Stimulated activated CD8-positive, alpha-beta memory T cell treated with anti-CD3 and anti-CD28 coated beads, Interleukin-7, amount 100 ng/mL, for 1 hour (primary cell): ENCODE results near the gene MUC5AC.

Experiments
- DNase-seq, 2 donors: peaks; one replicate each; pipeline ENCODE4 v3.0.0-alpha.2; 2020; ENCODE audit warnings: low read depth in 2 of 2

Gene MUC5AC

DNA sequence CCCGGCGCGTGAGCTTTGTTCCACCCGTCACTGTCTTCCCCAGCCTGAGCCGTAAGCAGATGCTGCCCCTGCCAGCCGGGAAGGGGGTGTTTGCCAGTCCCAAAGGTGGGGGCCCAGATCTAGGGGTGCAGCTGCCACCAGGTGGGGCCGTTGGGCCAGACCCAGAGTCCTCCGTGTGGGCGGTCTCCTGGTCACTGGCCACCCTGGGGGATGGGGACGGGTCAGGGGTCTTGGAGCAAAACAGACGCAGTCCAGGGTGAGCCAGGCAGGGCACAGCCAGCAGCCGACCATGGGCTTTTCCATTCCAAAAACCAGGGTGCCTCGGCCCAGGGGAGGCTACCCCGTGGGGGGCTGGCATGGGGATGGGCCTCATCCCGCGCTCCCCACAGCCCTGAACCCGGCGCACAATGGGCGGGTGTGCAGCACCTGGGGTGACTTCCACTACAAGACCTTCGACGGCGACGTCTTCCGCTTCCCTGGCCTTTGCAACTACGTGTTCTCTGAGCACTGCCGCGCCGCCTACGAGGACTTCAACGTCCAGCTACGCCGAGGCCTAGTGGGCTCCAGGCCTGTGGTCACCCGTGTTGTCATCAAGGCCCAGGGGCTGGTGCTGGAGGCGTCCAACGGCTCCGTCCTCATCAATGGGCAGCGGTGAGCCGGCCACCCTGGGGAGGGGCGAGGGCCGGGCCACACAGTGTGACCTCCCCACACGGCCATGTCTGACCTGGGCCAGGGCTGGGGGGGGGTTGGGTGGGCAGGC, 68.7 kb downstream of the MUC5AC start:
- DNase-seq = no peak

DNA sequence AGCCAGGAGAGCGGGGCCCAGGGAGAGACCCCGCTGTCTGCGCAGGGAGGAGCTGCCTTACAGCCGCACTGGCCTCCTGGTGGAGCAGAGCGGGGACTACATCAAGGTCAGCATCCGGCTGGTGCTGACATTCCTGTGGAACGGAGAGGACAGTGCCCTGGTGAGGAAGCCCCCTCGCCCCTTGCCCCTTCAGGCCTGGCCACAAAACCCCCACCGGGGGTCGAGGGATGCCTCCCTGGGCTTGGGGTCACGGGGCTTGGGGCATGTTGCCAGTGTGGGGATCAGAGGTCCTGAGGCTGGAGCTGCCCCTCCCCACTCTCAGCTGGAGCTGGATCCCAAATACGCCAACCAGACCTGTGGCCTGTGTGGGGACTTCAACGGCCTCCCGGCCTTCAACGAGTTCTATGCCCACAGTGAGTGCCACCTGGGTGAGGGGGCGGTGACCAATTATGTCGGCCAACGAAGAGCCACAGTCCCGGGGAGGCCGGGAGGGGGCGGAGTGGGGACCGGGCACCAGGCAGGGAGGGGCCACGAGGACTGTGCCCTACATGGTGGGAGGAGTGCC, 69.3 kb downstream of the MUC5AC start:
- DNase-seq = no peak

DNA sequence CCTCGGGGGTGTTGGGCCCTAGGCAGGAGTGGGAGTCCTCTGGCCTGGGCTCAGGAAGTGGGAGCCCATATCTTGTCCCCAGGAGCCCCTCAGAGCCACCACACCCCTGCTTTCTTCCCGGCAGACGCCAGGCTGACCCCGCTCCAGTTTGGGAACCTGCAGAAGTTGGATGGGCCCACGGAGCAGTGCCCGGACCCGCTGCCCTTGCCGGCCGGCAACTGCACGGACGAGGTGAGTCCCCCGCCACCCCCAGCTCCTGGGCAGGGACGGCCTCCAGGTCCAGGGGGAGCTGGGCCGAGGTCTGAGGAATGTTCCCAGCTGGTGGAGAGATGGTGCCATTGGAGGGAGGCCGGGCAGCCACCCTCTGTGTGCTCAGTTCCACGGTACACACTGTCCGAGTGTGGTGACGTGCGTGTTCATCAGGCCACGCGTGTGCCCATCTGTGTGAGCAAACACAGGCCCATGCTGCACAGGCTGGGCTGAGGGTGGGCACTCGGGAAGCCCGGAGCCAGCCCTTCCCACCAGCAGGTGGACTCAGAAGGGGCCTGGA, 69.9 kb downstream of the MUC5AC start:
- no peak for DNase-seq

DNA sequence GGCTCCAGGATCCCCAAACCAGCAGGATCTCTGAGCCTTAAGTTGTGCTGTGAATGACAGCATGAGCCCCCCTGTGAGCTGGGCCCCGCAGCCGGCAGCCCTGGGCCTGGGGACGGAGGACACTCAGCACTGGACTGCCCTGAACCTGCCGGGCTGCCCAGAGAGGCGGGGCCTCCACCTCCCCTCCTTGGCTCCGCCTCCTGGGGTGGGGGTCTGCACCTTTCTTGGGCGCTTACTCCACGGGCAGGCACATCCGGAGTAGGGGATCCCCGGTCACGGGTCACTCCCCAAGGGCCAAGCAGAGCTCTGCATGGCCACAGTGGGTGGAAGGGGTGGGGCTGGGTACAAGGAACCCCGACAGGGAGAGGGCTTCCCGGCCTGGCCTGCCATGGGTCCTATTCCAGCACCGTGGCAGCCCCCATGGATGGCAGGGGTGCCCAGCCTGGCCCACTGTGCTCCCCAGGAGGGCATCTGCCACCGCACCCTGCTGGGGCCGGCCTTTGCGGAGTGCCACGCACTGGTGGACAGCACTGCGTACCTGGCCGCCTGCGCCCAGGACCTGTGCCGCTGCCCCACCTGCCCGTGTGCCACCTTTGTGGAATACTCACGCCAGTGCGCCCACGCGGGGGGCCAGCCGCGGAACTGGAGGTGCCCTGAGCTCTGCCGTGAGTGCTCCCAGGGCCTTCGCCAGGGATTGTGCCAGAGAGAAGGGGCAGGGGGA, 70.5 kb downstream of the MUC5AC start:
- DNase-seq = no peak

DNA sequence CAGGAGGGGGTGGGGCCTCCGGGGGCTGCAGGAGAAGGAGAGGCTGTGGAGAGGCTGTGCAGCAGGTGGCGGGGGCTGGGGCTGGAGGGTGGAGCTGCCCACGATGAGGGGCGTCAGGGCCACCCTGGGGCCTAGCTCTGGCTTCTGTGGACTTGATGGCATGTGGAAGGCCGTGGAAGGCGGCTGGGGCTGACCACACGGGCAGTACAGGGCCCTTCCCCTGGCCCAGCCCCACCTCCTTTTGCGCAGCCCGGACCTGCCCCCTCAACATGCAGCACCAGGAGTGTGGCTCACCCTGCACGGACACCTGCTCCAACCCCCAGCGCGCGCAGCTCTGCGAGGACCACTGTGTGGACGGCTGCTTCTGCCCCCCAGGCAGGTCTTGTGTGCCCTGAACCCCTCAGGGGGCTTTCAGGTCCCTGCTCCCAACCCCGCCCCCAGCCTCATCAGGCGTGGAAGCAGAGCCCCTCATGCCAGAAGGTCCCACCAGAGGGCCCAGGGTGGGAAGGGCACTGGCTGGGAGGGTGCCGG, 71.2 kb downstream of the MUC5AC start:
- no peak for DNase-seq

GRCh38 chr11:1229471-1230120, 71.8 kb downstream of the MUC5AC start:
- DNase-seq = no peak

GRCh38 chr11:1230121-1230455, 72.3 kb downstream of the MUC5AC start:
- DNase-seq = no peak

DNA sequence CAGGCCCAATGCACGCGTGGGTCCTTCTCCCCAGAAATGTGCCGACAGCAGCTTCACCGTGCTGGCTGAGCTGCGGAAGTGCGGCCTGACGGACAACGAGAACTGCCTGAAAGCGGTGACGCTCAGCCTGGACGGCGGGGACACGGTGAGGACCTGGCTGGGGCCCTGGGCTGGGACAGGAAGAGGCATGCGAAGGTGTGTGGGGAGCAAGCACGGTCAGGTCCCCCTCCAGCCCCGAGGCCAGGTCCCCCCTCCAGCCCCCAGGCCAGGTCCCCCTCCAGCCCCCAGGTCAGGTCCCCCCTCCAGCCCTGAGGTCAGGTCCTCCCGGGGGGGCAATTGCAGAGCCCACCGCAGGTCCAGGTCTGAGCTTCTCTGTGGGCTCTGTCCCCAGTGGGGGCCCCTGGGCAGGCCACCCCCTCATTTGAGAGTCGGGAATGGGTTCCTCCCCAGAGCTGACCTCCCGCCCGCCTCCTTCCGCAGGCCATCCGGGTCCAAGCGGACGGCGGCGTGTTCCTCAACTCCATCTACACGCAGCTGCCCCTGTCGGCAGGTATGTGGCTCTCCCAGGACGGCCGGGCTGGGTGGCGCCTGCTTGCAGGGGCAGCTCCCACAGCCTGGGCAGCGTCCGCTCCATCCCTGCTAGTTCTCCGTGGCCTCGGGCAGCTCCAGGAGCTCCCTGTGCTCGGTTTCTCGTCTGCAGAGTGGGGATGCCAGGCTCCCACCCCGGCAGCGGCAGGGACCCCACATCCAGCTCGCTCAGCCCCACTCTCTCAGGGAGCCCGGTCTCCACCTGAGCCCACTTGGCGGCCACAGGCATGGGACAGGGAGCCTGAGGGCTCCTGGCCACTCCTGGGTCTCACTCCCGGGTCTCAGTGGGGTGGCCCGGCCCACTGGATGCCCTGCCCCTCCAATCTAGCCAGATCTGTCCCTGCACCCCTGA, 73.0 kb downstream of the MUC5AC start:
- DNase-seq = no peak

DNA sequence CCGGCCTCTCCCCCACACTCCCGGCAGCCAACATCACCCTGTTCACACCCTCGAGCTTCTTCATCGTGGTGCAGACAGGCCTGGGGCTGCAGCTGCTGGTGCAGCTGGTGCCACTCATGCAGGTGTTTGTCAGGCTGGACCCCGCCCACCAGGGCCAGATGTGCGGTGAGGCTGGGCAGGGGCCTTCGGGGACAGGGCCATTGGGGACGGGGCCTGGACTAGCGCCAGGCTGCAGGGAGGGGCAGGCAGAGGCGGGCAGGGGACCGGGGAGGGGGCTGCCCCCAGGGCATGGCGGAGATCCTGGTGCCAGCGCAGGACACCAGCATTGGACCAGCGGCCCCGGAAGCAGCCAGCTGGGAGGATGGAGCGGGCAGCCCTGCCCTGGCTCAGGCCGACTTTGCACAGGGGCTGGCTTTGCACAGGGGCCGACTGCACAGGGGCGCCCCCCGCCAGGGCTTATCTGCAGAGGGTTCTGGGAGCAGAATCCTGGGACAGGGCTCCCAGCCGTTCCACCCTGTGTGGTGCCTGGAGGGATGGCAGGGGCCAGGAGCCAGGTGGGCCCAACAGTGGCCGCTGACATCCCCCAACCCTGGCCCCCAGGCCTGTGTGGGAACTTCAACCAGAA, 73.8 kb downstream of the MUC5AC start:
- no peak for DNase-seq

DNA sequence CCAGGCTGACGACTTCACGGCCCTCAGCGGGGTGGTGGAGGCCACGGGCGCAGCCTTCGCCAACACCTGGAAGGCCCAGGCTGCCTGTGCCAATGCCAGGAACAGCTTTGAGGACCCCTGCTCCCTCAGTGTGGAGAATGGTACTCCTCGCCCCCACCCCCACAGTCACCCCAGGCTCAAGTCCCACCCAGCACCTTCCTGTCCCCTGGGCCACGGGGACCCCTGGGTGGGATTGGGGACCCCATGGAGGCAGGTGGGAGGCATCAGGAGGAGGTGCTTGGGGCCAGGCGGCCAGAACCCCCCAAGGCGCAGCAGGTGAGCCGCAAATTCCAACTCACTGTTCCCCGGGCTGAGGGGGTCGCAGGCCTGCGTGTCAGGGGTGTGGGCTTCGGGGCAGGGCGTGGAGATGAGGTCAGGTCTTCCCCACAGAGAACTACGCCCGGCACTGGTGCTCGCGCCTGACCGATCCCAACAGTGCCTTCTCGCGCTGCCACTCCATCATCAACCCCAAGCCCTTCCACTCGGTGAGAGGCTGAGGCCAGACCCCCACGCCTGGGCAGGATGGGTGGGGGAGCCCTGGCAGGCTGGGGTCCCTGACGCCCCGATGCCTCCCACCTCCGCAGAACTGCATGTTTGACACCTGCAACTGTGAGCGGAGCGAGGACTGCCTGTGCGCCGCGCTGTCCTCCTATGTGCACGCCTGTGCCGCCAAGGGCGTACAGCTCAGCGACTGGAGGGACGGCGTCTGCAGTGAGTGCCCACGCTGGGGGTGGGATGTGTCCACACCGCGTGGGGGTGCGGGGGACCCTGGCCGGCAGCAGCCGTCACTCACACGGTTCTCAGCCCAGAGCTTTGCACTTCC, 74.5 kb downstream of the MUC5AC start:
- no peak for DNase-seq

DNA sequence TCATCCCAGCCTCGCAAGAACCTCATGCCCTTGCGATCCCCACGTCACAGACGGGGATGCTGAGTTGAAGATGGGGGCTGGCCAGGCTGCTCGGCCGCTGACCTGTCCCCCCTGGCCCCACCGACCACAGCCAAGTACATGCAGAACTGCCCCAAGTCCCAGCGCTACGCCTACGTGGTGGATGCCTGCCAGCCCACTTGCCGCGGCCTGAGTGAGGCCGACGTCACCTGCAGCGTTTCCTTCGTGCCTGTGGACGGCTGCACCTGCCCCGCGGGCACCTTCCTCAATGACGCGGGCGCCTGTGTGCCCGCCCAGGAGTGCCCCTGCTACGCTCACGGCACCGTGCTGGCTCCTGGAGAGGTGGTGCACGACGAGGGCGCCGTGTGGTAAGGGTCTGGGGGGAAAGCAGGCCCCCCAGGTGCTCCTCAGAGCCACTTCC, 75.1 kb downstream of the MUC5AC start:
- DNase-seq = no peak

DNA sequence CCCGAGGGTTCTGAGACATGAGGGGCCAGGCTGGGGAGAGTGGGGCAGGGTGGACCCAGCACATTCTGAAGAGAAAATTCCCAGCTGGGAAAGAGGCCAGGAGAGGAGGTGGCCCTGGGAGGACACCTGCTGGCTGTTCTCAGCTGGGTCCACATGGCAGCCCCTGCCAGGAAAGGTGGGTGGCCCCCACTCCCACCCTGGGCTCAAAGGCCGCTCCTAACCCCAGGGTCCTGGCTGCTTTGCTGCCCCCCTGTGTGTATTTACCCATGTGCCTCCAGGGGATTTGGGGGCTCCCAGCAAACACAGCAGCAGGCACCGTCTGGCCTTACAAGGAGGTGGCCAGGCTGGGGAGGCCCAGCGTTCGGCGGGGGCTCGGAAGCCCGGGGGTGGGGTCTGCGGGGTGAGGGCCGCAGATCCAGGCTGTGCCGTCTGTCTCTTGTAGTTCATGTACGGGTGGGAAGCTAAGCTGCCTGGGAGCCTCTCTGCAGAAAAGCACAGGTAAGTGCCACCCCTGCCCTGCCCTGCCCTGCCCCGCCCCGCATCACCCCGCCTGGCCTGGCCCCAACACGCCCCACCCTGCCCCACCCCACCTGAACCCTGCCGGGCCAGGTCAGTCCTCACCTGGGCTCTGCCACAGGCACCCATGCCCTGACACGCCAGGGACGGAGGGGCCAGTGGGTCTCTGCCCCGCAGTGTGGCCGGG, 75.7 kb downstream of the MUC5AC start:
- DNase-seq = no peak

DNA sequence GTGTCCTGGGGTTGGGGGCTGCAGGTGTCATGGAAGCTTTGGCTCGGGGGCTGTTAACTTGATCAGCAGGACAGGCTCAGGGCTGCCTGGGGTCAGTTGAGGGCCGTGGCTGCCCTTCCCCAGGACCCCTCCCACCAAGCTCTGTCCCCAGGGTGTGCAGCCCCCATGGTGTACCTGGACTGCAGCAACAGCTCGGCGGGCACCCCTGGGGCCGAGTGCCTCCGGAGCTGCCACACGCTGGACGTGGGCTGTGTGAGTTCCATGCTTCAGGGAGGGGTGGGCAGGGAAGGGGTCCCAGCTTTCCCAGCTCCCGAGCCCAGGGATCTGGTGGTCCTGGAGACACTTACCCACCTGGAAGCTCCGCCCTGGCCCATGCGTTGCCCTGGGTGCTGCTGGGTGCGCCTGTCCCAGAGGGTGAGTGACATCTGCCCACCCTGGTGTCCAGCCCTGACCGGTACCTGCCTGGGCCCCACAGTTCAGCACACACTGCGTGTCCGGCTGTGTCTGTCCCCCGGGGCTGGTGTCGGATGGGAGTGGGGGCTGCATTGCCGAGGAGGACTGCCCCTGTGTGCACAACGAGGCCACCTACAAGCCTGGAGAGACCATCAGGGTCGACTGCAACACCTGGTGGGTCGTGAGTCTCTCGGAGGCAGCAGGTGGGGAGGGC, 76.4 kb downstream of the MUC5AC start:
- no peak for DNase-seq

DNA sequence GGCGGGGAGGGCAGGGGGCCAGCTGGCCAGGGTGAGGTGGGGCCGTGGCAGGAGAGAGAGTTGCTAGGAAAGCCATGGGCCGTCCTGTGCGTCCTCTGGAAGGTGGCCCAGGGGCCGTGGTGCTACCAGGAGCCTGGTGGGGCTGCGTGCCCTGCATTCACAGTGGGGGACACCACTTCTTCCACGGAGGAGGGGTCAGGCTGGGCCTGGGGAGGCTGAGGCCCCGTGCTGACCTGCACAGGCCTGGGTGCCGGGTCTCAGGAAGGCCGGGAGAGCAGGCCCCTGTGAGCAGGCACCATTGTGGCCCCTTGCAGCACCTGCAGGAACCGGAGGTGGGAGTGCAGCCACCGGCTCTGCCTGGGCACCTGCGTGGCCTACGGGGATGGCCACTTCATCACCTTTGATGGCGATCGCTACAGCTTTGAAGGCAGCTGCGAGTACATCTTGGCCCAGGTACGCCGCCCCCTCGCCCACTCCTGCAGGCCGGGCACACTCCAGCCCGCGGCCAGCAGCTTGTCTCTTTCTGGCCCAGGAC, 77.1 kb downstream of the MUC5AC start:
- no peak for DNase-seq

- DNase-seq = no peak
These were observed 77.7 kb downstream of the MUC5AC start for GRCh38 chr11:1235306-1235900.

- DNase-seq = no peak
These were observed 78.2 kb downstream of the MUC5AC start for GRCh38 chr11:1235901-1236315.

DNA sequence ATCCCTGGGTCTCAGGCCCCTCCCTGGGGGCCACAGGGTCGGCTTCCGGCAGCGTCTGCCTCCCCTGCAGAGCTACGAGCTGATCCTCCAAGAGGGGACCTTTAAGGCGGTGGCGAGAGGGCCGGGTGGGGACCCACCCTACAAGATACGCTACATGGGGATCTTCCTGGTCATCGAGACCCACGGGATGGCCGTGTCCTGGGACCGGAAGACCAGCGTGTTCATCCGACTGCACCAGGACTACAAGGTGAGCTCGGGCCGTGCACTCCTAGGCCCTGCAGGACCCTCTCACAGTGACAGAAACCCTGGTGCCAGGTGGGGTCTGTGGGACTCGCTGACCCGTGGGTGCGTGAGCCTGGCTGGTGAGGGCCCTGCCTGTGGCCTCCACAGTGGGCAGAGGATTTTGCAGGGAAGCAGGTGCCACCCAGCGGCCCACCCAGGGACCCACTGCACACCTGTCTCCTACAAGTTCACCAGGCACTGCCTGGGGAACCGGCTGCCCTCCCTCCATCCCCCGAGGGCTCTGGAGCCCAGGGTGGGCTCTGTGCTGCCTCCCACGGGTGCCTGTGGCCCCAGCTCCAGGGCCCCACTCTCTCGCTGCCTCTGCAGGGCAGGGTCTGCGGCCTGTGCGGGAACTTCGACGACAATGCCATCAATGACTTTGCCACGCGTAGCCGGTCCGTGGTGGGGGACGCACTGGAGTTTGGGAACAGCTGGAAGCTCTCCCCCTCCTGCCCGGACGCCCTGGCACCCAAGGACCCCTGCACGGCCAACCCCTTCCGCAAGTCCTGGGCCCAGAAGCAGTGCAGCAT, 78.8 kb downstream of the MUC5AC start:
- DNase-seq = no peak
